ENCODE results near the gene ST6GAL2.

DNA sequence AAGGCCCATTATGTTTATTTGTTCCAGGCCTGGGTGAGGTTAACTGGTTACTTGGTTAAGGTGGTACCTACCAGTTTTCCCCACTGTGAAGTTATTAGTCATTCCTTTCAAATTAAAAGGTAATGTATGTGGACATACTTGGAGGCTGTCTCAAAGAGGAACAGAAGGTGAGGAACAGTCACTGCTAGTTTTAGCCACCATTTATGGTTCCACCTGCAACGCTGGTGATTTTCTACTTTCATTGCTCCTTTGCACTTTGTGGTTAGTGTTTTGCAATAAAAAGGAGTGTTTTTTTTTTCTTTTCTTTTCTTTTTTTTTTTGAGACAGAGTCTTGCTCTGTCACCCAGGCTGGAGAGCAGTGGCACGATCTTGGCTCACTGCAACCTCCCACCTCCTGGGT, 6.1 kb upstream of the ST6GAL2 start:
- TF ChIP-seq, protein P1, sequence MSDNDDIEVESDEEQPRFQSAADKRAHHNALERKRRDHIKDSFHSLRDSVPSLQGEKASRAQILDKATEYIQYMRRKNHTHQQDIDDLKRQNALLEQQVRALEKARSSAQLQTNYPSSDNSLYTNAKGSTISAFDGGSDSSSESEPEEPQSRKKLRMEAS (IDR thresholded peaks at IDR 0.05): no peak
- TF ChIP-seq, protein P2, sequence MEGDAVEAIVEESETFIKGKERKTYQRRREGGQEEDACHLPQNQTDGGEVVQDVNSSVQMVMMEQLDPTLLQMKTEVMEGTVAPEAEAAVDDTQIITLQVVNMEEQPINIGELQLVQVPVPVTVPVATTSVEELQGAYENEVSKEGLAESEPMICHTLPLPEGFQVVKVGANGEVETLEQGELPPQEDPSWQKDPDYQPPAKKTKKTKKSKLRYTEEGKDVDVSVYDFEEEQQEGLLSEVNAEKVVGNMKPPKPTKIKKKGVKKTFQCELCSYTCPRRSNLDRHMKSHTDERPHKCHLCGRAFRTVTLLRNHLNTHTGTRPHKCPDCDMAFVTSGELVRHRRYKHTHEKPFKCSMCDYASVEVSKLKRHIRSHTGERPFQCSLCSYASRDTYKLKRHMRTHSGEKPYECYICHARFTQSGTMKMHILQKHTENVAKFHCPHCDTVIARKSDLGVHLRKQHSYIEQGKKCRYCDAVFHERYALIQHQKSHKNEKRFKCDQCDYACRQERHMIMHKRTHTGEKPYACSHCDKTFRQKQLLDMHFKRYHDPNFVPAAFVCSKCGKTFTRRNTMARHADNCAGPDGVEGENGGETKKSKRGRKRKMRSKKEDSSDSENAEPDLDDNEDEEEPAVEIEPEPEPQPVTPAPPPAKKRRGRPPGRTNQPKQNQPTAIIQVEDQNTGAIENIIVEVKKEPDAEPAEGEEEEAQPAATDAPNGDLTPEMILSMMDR (IDR thresholded peaks at IDR 0.05; ENCODE audit: low read depth, low read length, missing input control): no peak
- no peak for TF ChIP-seq GABPA (IDR thresholded peaks at IDR 0.05 in 1 of 2, conservative IDR thresholded peaks at IDR 0.05 in 1 of 2)
- TF ChIP-seq, protein P3, sequence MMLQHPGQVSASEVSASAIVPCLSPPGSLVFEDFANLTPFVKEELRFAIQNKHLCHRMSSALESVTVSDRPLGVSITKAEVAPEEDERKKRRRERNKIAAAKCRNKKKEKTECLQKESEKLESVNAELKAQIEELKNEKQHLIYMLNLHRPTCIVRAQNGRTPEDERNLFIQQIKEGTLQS (IDR thresholded peaks at IDR 0.05): no peak
- TF ChIP-seq SP1 (IDR thresholded peaks at IDR 0.05): no peak
- TF ChIP-seq EGR1 (IDR thresholded peaks at IDR 0.05; ENCODE audit: low read depth in 2 of 2): no peak
- TF ChIP-seq TAF1 (conservative IDR thresholded peaks at IDR 0.05): no peak
- no peak for TF ChIP-seq RXRA (IDR thresholded peaks at IDR 0.05)
- TF ChIP-seq YY1 (IDR thresholded peaks at IDR 0.05): no peak
- no peak for TF ChIP-seq RAD21 (IDR thresholded peaks at IDR 0.05)
- TF ChIP-seq, protein P4, sequence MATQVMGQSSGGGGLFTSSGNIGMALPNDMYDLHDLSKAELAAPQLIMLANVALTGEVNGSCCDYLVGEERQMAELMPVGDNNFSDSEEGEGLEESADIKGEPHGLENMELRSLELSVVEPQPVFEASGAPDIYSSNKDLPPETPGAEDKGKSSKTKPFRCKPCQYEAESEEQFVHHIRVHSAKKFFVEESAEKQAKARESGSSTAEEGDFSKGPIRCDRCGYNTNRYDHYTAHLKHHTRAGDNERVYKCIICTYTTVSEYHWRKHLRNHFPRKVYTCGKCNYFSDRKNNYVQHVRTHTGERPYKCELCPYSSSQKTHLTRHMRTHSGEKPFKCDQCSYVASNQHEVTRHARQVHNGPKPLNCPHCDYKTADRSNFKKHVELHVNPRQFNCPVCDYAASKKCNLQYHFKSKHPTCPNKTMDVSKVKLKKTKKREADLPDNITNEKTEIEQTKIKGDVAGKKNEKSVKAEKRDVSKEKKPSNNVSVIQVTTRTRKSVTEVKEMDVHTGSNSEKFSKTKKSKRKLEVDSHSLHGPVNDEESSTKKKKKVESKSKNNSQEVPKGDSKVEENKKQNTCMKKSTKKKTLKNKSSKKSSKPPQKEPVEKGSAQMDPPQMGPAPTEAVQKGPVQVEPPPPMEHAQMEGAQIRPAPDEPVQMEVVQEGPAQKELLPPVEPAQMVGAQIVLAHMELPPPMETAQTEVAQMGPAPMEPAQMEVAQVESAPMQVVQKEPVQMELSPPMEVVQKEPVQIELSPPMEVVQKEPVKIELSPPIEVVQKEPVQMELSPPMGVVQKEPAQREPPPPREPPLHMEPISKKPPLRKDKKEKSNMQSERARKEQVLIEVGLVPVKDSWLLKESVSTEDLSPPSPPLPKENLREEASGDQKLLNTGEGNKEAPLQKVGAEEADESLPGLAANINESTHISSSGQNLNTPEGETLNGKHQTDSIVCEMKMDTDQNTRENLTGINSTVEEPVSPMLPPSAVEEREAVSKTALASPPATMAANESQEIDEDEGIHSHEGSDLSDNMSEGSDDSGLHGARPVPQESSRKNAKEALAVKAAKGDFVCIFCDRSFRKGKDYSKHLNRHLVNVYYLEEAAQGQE (IDR thresholded peaks at IDR 0.05): no peak
- TF ChIP-seq, protein P5, sequence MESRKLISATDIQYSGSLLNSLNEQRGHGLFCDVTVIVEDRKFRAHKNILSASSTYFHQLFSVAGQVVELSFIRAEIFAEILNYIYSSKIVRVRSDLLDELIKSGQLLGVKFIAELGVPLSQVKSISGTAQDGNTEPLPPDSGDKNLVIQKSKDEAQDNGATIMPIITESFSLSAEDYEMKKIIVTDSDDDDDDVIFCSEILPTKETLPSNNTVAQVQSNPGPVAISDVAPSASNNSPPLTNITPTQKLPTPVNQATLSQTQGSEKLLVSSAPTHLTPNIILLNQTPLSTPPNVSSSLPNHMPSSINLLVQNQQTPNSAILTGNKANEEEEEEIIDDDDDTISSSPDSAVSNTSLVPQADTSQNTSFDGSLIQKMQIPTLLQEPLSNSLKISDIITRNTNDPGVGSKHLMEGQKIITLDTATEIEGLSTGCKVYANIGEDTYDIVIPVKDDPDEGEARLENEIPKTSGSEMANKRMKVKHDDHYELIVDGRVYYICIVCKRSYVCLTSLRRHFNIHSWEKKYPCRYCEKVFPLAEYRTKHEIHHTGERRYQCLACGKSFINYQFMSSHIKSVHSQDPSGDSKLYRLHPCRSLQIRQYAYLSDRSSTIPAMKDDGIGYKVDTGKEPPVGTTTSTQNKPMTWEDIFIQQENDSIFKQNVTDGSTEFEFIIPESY (IDR thresholded peaks at IDR 0.05): no peak

All from liver (tissue), 3 donors.